ENCODE measurements around the gene C11orf98. TPM values are rescaled to one million over a fixed set of nuclear protein-coding genes. Genes with fewer than 3 reads are reported as not detected.

The C11orf98 gene
- total and polyA plus RNA-seq, 2 of the 13 experiments (the other 11 are each of a cell fraction or from before 2014, with no cell fraction given) = 30.4 to 91.8 TPM

DNA sequence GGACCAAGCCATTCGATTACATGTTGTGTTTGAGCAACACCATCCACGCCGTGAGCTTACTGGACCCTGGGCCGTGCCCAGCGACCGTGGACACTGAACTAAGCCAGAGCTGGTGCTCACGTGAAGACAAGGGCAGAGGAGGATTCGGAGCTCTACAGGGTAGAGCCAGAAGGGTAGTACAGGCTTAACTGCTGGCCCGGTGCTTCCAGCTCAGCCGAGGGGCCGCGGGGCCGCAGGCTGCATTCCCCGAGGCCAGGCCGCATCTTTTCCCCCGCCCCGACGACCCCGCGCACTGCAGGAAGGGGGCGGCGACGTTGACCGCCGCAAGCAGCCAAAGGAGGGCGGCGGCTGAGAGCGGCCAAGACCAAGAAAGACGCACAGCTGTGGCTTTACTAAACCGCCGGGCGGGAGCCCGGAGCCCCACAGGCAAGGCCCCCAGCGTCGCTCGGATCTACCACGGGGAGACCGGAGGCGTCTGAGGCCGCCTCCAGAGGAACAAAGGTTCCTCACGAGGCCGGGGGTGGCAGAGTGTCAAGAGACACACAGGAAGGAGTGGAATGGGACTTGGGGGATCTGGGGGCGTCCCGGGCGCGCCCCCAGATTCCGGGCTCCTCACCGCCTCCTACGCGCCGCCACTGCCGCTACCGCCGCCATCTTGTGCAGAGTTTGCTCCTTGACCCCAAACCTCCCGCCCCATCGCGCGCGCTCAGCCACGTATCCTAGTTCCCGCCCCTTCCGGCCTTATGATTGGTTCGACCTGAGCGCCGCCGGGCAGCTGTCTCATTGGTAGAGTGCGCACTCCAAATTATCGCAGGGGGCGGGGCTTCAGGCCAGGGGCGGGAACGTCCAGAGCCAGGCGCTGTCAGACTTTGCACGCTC is 18.8 kb downstream of the C11orf98 start, which contains the start of gene GANAB (continued):
- TF ChIP-seq, protein P1, sequence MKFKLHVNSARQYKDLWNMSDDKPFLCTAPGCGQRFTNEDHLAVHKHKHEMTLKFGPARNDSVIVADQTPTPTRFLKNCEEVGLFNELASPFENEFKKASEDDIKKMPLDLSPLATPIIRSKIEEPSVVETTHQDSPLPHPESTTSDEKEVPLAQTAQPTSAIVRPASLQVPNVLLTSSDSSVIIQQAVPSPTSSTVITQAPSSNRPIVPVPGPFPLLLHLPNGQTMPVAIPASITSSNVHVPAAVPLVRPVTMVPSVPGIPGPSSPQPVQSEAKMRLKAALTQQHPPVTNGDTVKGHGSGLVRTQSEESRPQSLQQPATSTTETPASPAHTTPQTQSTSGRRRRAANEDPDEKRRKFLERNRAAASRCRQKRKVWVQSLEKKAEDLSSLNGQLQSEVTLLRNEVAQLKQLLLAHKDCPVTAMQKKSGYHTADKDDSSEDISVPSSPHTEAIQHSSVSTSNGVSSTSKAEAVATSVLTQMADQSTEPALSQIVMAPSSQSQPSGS (CRISPR knock-in tag; IDR thresholded peaks at IDR 0.05) = peak; percentile 19; the same call in 1 of the 2 replicates
- TF ChIP-seq FOXO1 (CRISPR knock-in tag; IDR thresholded peaks at IDR 0.05) = peak; percentile 3; the same call in 1 of the 2 replicates
- 0 out of 2 replicates have a peak, but pooled peaks have one; percentile 48 for TF ChIP-seq PITX1 (CRISPR knock-in tag; IDR thresholded peaks at IDR 0.05)
- TF ChIP-seq ZNF570 (CRISPR knock-in tag; IDR thresholded peaks at IDR 0.05; ENCODE audit: borderline replicate concordance) = no peak
- TF ChIP-seq, protein P2, sequence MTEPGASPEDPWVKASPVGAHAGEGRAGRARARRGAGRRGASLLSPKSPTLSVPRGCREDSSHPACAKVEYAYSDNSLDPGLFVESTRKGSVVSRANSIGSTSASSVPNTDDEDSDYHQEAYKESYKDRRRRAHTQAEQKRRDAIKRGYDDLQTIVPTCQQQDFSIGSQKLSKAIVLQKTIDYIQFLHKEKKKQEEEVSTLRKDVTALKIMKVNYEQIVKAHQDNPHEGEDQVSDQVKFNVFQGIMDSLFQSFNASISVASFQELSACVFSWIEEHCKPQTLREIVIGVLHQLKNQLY (CRISPR knock-in tag; IDR thresholded peaks at IDR 0.05) = no peak; the same call in 1 of the 2 replicates
- TF ChIP-seq ZNF530 (CRISPR knock-in tag; IDR thresholded peaks at IDR 0.05; ENCODE audit: low read depth) = no peak
- TF ChIP-seq, protein P3, sequence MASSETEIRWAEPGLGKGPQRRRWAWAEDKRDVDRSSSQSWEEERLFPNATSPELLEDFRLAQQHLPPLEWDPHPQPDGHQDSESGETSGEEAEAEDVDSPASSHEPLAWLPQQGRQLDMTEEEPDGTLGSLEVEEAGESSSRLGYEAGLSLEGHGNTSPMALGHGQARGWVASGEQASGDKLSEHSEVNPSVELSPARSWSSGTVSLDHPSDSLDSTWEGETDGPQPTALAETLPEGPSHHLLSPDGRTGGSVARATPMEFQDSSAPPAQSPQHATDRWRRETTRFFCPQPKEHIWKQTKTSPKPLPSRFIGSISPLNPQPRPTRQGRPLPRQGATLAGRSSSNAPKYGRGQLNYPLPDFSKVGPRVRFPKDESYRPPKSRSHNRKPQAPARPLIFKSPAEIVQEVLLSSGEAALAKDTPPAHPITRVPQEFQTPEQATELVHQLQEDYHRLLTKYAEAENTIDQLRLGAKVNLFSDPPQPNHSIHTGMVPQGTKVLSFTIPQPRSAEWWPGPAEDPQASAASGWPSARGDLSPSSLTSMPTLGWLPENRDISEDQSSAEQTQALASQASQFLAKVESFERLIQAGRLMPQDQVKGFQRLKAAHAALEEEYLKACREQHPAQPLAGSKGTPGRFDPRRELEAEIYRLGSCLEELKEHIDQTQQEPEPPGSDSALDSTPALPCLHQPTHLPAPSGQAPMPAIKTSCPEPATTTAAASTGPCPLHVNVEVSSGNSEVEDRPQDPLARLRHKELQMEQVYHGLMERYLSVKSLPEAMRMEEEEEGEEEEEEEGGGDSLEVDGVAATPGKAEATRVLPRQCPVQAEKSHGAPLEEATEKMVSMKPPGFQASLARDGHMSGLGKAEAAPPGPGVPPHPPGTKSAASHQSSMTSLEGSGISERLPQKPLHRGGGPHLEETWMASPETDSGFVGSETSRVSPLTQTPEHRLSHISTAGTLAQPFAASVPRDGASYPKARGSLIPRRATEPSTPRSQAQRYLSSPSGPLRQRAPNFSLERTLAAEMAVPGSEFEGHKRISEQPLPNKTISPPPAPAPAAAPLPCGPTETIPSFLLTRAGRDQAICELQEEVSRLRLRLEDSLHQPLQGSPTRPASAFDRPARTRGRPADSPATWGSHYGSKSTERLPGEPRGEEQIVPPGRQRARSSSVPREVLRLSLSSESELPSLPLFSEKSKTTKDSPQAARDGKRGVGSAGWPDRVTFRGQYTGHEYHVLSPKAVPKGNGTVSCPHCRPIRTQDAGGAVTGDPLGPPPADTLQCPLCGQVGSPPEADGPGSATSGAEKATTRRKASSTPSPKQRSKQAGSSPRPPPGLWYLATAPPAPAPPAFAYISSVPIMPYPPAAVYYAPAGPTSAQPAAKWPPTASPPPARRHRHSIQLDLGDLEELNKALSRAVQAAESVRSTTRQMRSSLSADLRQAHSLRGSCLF (CRISPR knock-in tag; IDR thresholded peaks at IDR 0.05; ENCODE audit: borderline replicate concordance) = no peak
- no peak for TF ChIP-seq ZNF20 (CRISPR knock-in tag; IDR thresholded peaks at IDR 0.05)
- TF ChIP-seq CAMTA2 (CRISPR knock-in tag; IDR thresholded peaks at IDR 0.05; ENCODE audit: borderline replicate concordance) = no peak
- no peak for TF ChIP-seq KLF9 (CRISPR knock-in tag; IDR thresholded peaks at IDR 0.05; ENCODE audit: low read depth)
- no peak for TF ChIP-seq NFE2L1 (CRISPR knock-in tag; IDR thresholded peaks at IDR 0.05; ENCODE audit: borderline replicate concordance)
- no peak for TF ChIP-seq DPF2 (CRISPR knock-in tag; IDR thresholded peaks at IDR 0.05; ENCODE audit: borderline replicate concordance, low read depth)
- TF ChIP-seq XBP1 (CRISPR knock-in tag; IDR thresholded peaks at IDR 0.05) = peak; percentile 87; the same call in 1 of the 2 replicates
- TF ChIP-seq CENPT (CRISPR knock-in tag; IDR thresholded peaks at IDR 0.05; ENCODE audit: low read depth) = no peak
- peak; percentile 76 for TF ChIP-seq CREB1 (IDR thresholded peaks at IDR 0.05)
- TF ChIP-seq CREB1 (CRISPR knock-in tag; IDR thresholded peaks at IDR 0.05) = peak; percentile 93
- TF ChIP-seq NR1H2 (CRISPR knock-in tag; IDR thresholded peaks at IDR 0.05; ENCODE audit: borderline replicate concordance, low read depth) = no peak
- no peak for TF ChIP-seq SMARCC2 (IDR thresholded peaks at IDR 0.05)
- TF ChIP-seq EEA1 (CRISPR knock-in tag; IDR thresholded peaks at IDR 0.05; ENCODE audit: borderline replicate concordance) = no peak
- TF ChIP-seq, protein P4, sequence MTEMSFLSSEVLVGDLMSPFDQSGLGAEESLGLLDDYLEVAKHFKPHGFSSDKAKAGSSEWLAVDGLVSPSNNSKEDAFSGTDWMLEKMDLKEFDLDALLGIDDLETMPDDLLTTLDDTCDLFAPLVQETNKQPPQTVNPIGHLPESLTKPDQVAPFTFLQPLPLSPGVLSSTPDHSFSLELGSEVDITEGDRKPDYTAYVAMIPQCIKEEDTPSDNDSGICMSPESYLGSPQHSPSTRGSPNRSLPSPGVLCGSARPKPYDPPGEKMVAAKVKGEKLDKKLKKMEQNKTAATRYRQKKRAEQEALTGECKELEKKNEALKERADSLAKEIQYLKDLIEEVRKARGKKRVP (CRISPR knock-in tag; IDR thresholded peaks at IDR 0.05) = peak in 1 of 2 experiments; percentile 45; a peak in 1 of 4 replicates
- 0 out of 2 replicates have a peak, but pooled peaks have one; percentile 33 for TF ChIP-seq HDAC2 (CRISPR knock-in tag; IDR thresholded peaks at IDR 0.05)
- TF ChIP-seq ZNF331 (CRISPR knock-in tag; IDR thresholded peaks at IDR 0.05) = peak; percentile 50; the same call in 1 of the 2 replicates

All from HepG2 (cell line).